Endothelial cell of umbilical vein (primary cell): Measurements from ENCODE around the gene TAS1R3.

Source experiments
- EZH2 ChIP-seq: IDR thresholded peaks from 2 replicates; pipeline ENCODE4 v1.6.1; 2012; ENCODE audit warnings: borderline replicate concordance, low read depth, mild to moderate bottlenecking, moderate library complexity, low read length, inconsistent platforms; ENCODE audit not compliant: severe bottlenecking
- FOS ChIP-seq: IDR thresholded peaks from 2 replicates; pipeline ENCODE4 v1.6.1; 2011; ENCODE audit warnings: mild to moderate bottlenecking, low read length, moderate library complexity, borderline replicate concordance; ENCODE audit not compliant: insufficient read depth
- GATA2 ChIP-seq: IDR thresholded peaks from 2 replicates; pipeline ENCODE4 v1.7.0; 2011; ENCODE audit warnings: low read depth, mild to moderate bottlenecking, moderate library complexity, mixed read lengths, low read length; ENCODE audit not compliant: insufficient read length, insufficient read depth
- MAX ChIP-seq: IDR thresholded peaks from 2 replicates; pipeline ENCODE4 v1.6.1; 2011; ENCODE audit not compliant: insufficient read depth, insufficient read length
- MYC ChIP-seq: IDR thresholded peaks from one replicate; pipeline ENCODE4 v1.6.1; 2011; ENCODE audit warnings: mild to moderate bottlenecking, low read depth, low read length
- POLR2A ChIP-seq: IDR thresholded peaks from 2 replicates; pipeline ENCODE4 v1.6.1; 2012; ENCODE audit warnings: low read depth, mild to moderate bottlenecking, control low read depth, low read length
- POLR2AphosphoS5 ChIP-seq: IDR thresholded peaks from 2 replicates; pipeline ENCODE4 v1.6.1; 2012; ENCODE audit warnings: low read depth, mild to moderate bottlenecking, control low read depth, low read length, moderate library complexity; ENCODE audit not compliant: insufficient read depth
- TF ChIP-seq, protein P1 (sequence below), 2 donors: IDR thresholded peaks; 1 replicate in 1 of 2; 2 replicates in 1 of 2; pipeline ENCODE4 v1.5.1; 2011; ENCODE audit warnings: low read length in 2 of 2, mild to moderate bottlenecking in 2 of 2, moderate library complexity in 2 of 2, control low read depth in 1 of 2, inconsistent platforms in 1 of 2, low read depth in 1 of 2; ENCODE audit not compliant: insufficient read depth in 1 of 2; ENCODE audit errors: extremely low read depth in 1 of 2

- TF ChIP-seq, protein P1, sequence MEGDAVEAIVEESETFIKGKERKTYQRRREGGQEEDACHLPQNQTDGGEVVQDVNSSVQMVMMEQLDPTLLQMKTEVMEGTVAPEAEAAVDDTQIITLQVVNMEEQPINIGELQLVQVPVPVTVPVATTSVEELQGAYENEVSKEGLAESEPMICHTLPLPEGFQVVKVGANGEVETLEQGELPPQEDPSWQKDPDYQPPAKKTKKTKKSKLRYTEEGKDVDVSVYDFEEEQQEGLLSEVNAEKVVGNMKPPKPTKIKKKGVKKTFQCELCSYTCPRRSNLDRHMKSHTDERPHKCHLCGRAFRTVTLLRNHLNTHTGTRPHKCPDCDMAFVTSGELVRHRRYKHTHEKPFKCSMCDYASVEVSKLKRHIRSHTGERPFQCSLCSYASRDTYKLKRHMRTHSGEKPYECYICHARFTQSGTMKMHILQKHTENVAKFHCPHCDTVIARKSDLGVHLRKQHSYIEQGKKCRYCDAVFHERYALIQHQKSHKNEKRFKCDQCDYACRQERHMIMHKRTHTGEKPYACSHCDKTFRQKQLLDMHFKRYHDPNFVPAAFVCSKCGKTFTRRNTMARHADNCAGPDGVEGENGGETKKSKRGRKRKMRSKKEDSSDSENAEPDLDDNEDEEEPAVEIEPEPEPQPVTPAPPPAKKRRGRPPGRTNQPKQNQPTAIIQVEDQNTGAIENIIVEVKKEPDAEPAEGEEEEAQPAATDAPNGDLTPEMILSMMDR (IDR thresholded peaks at IDR 0.05; ENCODE audit: extremely low read depth in 1 of 2, insufficient read depth in 1 of 2, low read depth in 1 of 2, low read length in 2 of 2): no peak
- TF ChIP-seq MYC (no peak), POLR2A (no peak), MAX (no peak), GATA2 (no peak), EZH2 (no peak), POLR2AphosphoS5 (no peak), FOS (no peak)
These were observed 5.6 kb upstream of the TAS1R3 start for GRCh38 chr1:1325288-1326074.
